GM19023 (cell line): Measurements from ENCODE around the gene ATXN10.

Source experiments
- ATAC-seq: cut with Tn5 transposase; IDR thresholded peaks from one replicate; pipeline ENCODE4 v1.9.1; 2021; ENCODE audit warnings: mild to moderate bottlenecking, moderate library complexity; ENCODE audit not compliant: unreplicated experiment

The ATXN10 gene

DNA sequence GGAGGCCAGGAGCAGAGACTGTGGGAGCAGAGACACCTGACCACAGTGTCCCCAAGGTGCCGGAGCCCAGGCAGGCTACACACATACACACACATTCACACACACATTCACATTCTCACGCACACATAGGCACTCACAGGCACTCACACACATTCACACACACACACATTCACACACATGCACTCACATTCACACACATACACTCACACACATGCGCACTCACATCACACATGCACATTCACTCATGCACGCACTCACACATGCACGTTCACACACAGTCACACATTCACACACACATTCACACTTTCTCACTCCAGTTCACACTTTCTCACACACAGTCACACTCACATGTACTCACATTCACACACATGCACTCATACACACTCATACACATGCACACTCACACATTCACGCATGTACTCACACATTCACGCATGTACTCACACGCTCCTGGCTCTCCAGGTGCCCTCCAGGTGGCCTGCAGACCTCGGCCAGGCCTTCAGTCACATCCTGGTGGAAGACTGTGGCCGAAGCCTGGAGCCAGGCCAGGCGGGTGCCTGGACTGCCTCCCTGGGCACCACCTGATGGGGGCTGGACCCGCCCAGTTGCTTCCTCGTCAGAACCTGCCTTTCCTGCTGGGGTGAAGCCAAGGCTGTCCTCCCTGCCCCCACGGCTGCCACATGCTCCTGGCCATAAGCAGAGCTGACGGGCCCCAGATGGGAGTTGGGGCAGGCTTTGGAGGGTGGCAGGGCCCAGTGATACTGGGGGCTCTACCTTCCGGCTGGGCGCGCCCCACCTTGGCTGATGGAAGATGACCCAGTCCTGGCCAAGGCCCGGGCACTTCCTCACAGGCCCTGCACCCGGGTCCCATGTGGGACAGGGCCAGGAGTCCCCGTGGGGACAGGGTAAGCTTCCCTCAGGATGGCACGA, 215.8 kb downstream of the ATXN10 start:
- ATAC-seq = no peak

DNA sequence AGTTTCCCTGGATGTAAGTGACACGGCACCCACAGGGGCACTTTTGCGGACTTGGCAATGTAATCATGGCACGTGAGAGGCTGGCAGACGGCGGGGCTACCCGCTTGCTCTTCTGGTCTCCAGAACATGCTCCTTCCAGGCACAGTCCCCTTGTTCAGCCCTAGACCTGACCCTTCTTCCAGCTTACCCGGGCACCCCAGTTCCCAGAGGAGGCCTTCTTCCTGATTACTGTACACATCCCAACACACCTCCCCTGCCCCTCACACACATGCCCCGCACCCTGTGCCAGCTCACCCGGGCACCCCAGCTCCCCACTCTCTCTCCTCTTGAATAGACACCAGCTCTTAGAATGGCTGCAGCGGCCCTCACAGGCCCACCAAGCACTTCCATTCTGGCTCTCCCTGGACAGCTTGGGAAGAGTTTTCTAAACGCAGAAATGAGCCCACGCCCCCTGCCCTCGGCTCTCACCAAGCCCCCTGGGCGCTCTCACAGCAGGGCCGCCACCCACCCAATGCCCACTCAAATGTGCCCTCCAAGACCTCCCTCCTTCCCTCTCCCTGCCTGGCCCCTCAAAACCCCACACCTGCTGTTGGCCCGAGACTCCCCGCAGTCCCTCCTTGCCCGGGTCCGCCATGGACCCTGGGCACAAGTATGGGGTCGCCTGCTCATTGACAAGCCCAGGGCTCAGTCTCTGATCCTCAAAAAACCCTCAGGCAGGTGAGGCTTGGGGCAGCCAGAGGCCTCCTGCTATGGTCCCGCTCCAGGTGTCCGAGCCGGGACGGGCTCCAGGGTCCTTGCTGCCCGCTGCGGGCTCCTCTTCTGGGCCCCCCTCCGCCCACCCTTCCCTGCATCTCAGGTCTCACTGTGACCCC, 216.8 kb downstream of the ATXN10 start:
- ATAC-seq = no peak

DNA sequence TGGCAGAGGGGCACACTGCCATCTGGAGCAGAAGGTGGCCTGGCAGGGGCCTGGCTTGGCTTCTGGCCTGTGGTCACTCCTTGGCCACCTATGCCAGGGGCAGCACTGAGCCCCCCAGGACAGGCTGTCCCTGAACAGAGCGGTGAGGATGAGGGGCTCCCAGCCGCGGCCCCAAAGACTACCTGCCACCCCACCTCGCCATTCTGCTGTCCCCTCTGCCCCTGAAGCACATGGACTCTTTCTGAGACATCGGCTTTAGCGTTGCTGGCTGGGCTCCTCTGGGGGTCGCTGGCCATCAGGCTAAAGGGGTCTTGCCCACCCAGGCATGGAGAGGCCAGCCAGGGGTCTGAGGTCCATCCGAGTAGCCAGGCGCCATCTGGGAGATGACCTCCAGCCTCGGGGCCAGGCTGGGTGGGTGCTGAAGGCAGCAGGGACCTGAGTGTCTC, 217.5 kb downstream of the ATXN10 start:
- no peak for ATAC-seq

DNA sequence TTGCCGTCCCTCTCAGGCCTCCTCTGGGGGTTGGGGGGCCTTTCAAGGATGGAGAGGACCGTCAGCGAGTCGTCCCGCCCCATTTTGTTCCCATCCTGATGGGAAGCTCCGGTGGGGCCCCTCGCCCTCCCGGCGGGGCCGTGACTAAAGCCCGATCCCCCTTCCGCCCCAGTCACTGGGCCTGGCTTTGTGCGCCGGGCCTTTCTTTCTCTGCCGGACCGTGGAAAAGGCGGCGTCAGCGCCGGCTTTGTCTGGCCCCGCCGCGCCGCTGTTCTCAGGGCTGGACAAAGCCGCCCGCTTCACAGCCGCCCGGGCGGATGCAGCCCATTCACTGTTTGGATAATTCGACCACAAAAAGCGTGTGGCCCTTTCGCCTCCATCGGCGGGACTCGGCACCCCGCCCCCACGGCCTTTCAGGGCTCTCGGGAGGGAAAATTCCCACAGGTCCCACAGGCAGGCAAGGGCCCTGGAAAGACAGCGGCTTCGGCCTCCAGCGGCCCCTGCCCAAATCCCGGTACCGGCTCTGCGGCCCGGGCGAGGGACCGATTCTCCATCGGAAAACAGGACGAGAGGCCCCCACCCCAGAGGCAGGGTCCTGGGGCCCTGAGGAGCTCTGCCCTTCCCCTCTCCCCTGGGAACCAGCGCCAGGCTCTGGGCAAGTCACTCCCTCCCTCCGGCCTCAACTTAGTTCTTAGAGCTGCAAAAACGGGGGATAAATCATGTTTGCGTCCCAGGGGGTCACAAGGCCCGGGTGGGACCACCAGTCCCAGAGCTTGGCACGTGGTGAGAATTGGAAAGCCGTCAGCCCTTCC, 218.1 kb downstream of the ATXN10 start:
- no peak for ATAC-seq

DNA sequence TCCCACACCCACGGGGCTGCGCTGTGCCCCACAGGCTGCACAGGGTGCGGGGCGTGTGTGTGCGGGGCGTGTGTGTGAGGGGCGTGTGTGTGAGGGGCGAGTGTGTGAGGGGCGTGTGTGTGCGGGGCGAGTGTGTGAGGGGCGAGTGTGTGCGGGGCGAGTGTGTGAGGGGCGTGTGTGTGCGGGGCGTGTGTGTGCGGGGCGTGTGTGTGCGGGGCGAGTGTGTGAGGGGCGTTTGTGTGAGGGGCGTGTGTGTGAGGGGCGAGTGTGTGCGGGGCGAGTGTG, 218.7 kb downstream of the ATXN10 start:
- no peak for ATAC-seq

DNA sequence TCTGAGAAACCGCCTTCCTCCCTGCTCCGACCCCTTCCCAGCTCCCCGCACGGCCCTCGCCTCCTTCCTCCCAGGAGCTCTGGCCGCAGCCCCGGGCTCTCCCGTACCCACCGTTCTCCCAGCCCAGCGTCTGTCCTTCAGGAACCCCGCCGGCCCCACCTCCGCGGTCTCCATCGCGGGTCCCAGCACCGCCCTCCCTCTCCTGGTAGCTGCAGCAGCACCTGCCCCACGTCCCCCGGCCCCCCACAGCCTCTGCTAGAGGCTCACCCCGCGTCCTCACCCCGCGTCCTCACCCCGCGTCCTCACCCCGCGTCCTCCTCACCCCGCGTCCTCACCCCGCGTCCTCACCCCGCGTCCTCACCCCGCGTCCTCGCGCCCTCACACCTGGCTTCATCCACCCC, 219.4 kb downstream of the ATXN10 start:
- no peak for ATAC-seq

DNA sequence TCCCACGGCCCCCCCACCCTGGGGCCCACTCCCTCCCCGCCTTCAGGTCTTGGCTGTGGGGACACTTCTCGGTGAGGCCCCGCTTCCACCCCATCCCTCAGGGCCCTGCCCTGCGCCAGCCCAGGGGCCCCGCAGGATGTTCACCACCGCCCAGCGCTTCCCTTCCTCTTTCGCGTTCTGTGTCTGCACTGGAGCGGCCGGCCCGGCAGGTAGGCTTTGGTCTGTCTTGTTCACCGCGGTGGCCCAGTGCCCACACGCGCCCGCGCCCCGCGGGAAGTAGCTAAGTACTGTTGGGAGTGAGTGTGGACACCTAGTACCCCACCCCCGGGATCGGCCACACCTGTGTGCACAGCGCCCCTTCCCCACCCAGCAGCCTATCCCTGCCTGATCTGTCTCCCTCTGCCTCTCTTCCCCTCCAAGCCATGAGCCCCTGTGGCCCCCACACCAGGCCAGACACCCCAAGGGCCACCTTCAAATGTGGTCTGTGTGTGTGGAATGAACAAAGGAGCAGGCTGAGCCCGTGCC, 219.9 kb downstream of the ATXN10 start:
- no peak for ATAC-seq

DNA sequence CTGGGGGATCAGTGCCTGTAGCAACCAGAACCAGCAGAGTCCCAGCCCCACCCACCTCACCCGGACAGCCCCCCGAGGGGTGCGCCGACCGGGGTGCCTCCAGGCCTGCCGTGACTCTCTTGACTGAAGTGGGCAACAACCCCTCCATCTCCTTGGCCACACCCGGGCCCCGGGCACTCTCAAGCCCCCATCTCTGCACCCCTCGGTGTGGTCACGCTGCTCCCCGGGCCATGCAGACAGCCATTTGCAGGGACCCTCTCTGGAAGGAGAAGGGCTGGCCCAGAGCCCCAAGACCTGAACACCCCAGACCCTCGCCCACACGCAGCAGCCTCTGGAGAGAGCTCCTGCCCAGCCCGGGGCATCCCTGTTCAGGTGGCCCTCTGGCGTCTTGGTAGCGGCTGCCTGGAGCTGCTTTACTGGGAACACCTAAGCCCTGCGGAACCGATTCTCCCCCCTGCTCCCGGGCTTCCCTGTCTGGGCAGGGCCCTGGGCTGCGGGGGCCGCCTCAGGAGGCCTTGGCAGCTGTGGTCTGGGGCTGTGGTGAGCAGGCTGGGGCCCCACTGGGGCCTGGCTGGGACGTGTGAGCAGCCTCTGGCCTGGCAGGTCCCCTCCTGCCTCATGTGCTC, 220.5 kb downstream of the ATXN10 start:
- no peak for ATAC-seq

DNA sequence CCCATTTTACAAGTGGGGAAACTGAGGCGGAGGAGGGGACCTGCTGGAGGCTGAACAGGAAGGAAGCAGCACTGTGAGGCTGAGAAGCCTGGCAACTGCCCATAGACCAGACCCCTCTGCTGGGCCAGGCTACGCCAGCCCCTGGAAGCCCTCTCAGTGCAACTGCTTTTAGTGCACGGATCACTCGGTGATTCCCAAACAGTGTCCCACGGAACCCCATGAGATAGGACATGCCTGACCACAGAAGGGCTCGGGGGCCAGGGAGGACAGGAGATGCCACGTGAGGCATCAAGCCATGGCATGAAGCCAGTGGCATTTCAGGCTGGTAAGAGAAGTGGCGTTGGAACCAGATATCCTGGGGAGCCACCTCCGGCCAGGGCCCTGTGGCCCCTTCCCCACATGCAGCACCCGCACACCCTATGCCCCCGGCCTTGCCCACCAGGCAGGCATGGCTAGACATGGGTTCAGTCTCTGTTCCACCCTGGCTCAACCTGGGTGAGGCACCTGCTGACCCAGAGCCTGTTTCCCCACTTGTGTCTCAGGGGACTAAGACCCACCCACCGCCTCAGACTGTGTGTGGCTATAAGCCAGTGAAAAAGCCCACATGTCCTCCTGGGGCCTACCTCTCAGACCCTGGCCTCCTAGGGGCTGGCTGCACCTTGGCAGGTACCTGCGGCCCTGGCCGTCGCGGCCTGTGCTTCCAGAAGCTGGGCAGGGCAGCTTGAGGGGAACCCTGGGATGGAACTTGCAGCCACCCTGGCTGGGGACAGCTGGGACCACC, 221.2 kb downstream of the ATXN10 start:
- no peak for ATAC-seq

DNA sequence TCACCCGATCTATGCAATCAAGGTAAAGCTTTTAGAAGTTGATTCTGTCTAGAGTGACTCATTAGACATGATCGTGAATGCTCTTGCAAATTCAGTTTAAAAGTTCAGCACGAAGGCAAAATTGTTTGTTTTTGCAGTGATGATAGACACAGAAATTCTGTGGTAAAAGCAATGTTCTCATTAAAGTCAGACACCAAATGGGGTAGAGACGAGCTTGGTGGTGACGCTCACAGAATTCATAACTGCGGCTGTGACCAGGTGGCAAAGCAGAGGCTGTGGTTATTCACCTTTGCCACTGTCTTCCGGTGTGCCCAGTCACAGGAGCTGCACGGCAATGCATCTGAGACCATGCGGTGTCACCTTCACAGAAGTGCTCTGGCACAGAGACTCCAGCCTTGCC, 221.9 kb downstream of the ATXN10 start:
- ATAC-seq = no peak
